HuH-7.5 (cell line): ENCODE results near the gene LNPEP.

Source experiments
- DNase-seq: peaks from one replicate; pipeline ENCODE4 v3.0.0; 2011; ENCODE audit warnings: low spot score

LNPEP gene

DNA sequence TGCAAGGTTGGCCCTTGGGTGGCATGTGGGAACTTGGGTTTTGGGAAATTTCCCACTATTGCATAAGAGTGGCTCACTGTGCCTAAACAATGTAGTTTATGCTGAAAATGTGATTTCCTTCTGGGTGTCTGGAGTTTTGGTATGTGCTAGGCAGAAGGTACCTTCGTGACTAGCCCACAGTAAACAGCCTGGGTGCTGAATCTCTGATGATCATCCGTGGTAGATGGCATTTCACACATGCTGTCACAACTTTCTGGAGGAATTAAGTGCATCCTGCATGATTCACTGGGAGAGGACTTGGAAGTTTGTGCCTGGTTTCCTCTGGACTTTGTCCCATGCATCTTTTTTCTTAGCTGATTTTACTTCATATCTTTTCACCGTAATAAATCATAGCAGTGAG, 64.5 kb downstream of the LNPEP start:
- no peak for DNase-seq

DNA sequence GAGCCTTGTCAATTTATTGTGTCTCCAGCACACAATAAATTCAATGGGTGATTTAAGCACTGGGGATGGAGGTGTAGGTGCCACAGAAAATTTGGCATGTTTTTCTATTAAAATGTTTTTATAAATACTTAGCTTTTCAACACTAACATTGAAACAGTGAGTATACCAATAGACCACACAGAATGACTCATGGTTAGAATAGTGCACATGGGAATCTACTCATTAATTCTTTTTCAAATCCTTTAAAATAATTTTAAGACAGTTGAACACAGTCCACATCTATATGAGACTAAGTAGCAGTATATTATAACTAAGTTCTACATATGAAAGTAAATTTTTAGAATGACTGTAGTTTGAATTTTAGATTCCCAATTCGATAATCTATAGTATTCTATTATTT, 67.1 kb downstream of the LNPEP start:
- no peak for DNase-seq

DNA sequence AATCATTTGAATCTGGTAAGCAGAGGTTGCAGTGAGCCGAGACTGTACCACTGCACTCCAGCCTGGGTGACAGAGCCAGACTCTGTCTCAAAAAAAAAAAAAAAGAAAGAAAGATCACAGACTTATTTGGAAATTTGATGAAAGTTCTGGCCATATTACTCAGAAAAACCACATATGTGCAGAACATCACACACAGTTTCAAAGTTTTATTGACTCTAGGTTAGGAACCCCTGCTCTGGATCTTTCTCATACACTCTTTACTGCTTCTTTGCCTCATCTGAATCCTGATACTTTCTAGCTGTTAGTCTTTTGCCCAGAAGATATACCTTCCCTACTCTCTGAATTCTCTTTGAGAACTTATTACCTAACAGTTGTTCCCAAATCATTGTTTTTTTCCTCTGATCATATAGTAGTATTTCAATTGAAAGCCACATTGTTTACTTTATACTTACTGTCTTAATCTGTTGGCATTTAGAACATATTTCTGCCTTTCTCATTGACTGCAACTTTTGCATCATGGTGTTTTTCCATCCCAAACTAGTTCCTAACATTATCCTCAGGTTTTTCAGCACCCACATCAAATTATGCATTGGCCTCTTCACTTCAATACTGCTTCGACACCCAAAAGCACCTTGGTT, 68.7 kb downstream of the LNPEP start:
- DNase-seq = no peak

DNA sequence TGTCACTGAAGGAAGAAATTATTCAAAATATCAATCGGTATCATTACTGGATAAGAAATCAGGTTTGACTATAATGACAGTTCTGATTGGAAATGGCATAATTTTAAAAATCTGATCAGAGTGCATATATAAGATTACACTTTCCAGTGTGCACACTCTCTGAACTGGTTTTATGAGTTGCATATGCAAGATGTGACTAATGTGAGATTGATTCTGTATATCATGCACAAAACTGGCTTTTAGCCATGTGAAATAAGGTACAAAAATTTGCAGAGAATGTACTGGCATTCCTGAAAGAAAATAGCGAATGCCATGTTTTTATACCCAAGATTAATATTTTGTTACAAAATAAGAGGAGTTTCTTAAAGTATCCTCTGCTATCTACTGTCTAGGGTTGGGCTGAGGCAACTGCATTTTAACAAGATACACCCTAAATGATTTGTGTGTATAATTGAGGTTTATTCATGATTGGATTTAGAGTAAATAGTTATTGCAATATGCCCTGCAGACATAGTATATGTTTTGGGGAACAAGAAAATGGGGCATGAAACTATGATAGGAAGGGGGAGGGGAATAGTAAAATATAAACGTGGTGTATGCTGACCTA, 70.7 kb downstream of the LNPEP start:
- DNase-seq = no peak

DNA sequence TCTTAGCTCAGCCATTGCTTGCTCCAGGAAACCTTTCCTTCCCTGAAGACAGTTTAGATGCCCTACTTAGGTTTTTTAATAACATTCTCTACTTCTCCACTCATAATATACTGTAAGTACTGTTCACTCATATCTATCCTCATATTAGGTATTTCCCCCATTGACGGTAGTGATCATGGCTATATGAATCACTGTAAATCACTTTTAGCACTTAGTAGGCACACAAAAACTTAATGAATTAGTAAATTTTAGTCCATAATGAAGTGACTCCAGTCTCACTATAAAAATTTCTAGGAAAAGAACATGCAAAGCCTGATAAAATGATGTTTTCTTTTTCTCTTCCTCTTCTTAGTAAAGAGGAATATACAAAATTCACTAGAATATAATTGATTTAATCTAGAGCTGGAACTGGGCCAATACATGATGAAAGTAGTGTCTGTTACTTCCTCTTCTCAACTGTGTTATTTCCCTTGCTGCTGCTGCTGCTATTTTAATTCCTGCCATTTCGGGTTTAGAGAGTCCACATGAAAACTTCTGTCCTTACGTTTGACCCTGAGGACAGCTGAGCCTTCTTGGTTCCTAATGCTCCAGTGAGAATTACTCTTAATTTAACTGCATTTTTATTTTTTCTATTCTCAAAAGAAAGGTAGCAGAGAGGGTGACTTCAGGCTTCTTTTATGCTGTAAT, 73.5 kb downstream of the LNPEP start:
- DNase-seq = no peak

DNA sequence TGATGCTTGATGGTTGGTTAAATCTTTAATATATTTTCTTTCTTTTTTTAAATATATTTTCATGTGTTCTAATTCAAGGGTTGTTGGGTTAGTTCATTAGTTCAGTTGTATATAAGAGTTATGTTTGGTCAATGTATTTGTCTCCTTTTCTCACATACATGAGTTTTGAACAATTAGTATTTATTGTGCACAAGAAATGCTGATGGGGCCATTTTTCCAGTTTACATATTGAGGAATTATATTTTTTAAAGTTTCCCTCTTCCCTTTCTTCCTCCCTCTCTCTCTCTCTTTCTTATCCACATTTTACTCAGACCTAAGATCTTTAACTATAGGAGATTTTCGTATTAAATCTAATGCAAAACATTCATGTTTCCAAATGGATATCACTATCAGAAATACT, 74.0 kb downstream of the LNPEP start:
- DNase-seq = no peak

DNA sequence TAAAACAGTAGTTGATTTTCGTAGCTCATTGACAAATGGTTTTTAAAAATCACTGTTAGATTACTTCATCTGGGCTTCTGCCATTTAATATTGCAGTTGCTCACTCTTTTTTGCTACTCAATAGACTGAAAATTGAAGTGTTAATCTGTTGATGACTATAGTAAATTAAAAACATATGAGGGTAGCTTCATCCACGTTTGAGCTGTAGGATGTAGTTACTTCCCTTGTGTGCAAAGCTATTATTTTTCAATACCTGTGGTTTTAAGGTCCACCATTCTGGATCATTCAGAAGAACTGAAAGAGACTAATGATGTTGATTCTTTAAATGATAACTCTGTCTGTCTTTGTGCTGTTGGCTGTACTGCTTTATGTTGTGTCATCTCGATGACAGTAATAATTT, 74.7 kb downstream of the LNPEP start:
- DNase-seq = no peak

DNA sequence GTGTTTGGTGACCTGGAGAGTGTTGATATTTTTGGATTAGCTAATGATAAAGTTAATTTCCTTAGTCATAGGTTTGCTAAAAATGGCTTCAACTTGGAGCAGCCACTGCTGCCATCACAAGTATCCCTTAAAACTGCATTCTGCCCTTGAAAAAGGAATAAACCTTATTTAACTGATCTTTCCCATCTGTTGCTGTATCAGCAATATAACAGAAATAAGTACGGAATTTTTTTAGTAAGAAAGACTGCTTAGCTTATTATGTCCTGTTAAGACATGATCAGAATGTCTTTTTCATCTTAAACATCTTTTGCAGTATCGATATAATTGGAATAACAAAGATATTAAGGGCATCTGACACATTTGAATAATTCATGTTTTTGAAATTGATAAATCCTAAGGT, 75.7 kb downstream of the LNPEP start:
- DNase-seq = no peak

DNA sequence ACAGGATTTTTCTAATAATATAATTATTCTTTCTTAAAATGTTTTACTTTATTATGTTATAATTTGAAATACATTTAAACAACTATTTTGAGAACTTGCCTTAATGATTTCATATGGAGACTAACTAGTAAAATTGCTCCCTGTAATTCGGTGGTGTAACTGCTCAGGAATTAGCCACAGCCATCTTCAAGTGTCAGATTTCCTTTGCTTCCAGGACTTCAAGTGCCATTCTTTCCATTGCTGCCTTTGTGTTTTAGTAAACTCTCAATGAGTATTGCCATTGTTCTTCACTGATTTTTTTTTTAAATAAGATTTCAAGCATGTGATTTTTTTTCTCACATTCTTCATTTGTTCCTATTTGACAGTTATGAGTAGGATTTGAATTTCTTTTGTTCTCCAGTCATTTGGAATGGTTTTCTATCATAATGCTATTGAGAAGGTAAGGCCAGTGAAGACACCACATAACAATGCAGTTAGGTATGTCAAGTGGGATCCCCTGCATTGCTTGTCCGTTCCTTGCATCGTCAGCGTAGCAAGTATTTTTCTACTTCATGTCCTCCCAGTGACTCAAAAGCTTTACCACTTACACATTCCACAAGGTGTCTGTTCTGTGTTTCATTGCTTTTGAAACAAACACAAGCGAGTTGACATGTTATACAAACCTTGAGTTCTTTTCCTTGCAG, 83.7 kb downstream of the LNPEP start:
- DNase-seq = no peak

DNA sequence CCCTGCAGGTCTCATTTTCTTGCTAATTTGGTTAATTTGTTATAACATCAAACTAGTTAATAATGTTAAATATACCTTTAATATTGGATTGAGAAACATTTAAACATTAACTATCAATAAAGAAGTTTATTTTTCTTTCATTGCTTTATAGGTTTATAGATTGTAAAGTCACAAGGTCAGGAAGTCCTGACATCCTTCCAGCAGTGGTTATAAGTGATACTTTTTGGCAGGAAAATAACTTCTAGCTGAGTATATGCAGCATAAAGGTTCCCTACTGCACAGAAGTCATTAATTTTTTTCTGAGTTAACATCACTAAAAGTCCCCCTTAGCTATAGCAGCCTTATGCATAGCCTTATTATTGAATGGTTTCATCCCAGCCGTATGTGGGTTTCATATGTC, 85.5 kb downstream of the LNPEP start:
- DNase-seq = no peak

DNA sequence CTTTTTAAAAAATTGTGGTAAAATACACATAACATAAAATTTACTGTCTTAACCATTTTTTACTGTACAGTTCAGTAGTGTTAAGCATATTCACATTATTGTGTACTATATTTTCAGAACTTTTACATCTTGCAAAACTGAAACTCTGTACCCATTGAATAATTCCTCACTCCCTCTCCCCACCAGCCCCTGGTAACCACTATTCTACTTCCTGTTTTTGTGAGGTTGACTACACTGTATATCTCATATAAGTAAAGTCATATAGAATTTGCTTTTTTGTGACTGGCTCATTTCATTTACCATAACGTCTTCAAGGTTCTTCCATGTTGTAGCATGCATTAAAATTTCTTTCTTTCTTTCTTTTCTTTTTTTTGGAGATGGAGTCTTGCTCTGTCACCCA, 87.0 kb downstream of the LNPEP start:
- DNase-seq = no peak

DNA sequence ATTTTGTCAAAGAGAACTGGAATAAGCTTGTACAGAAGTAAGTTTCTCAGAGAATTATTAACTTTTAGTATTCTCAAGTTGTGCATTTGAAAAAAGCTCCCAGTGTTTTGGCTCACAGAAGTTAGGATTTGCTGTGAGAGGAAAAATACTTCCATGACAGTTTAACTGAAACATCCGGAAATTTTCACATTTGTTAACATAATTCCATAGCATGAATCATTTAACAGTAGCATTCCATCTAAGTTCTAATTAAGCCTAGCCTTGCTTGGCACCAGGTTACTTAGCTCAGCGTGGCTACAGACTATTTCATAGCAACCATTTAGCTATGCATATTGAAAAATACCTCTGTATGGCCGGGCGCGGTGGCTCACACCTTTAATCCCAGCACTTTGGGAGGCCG, 90.8 kb downstream of the LNPEP start:
- no peak for DNase-seq

DNA sequence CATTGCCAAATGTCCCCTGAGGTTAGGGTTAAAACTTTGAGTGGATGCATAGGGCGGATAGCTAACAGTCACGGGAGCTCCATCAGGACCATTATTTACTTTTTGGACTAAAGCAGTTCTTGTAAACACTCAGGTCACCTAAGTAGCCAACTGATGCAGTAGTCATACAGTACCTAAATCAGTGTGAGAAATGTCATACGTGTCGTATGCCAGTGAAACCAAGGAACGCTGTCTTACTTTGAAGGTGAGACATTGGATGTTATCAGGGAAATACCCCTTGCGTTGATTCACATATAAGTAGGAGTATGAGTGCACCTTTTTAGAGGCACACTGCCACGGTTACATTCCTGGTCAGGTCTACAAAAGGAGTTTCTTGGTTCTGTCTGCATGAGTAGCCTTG, 101.9 kb downstream of the LNPEP start:
- no peak for DNase-seq

DNA sequence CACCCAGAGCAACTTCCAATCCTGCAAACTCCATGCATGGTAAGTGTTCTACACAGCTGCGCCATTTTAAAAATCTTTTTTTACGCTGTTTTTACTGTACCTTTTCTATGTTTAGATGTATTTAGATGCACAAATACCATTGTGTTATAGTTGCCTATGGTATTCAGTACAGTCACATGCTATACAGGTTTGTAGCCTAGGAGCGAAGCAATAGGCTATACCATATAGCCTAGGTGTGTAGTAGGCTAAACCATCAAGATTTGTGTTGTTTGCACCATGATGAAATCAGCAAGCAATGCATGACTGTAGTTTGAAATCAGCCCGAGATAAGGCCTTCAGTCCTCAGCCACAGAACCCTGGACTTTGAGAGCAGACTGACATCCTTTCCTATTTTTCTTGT, 105.4 kb downstream of the LNPEP start:
- no peak for DNase-seq

DNA sequence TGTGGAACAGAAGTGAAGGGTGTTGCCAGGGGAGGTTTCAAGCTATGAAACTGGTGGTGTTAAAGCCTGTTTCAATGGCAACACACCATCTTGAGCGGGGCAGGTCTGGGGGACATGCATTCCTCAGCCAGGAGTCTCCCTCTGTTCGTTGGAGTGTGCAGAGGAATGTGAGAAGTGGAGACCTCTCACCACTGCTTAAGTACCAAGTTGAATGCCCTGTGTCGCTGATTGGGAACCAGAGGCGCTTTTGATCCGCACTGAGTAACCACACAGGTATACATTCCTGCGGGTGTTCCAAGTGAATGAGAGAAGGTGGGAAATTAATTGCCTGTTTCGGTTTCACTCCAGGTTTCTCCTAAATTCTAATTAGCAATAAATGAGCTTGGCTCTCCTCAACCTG, 107.1 kb downstream of the LNPEP start:
- no peak for DNase-seq

DNA sequence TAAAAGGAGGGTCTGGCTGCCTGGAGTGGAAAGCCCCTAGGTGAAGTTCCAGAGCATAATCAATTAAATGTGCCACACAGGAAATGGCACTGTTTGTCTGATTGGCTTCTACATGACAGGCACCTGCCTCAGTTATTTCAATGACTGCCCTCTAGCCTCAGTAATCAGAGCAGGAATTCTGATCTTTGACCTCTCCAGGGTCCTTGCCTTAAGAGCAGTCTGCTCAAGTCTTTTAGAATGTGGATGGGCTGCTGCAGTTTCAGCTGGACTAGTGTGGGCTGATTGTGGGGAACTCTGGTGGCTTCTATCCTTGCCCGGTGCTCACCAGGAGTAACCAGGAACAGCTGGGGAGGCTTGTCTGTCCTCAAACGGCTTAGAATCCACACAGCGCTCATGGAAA, 107.6 kb downstream of the LNPEP start:
- DNase-seq = no peak

DNA sequence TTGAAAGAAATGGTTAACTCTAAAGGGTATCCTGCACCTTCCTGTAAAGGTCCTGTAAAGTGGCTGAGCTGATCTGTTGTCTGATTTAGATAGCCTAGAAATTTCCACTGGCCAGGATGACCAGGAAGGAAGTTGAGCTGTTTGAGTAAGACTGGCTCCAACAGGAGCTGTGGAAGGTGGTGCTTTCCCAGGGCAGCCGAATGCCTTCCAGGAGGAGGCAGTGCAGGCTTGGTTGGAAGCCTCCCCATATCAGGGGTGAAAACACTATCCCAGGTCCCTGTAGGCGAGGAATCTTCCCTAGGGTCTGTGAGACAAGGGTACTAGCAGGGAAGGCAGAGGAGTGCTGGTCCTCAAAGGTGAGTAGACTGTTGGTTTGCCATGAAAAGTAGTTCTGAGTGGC, 108.2 kb downstream of the LNPEP start:
- DNase-seq = no peak

DNA sequence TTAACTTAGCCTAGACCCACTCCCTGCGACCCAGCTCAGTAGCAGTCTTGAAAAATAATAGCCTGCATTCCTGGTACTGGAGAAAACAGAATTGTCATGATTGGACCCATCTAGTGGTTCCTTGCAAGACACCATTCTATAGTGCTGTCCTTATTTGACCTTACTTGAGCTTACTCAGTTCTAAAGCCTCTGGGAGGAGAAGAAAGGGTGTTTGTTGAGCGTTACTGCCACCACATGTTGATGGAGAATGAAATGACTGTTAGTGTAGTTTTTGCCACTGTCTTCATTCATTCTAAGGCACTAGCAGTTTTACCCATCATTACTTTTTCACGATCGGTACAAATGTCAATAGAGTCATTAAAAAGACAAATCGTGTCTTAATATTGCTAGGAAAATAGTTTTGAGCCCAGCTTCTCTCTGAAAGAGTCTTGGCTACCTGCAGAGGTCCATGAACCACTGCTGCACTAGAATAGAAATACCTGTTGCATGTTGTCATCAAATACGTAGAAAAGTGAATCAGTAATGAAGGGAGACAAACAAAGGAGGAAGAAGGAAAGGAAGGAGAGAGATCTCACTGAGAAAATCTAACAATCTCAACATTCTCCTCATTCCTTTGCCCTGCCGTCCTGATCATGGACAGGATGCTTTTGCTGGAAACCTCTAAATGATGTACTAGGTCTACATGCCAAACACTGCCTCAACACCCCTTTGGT, 110.5 kb downstream of the LNPEP start:
- DNase-seq = no peak

DNA sequence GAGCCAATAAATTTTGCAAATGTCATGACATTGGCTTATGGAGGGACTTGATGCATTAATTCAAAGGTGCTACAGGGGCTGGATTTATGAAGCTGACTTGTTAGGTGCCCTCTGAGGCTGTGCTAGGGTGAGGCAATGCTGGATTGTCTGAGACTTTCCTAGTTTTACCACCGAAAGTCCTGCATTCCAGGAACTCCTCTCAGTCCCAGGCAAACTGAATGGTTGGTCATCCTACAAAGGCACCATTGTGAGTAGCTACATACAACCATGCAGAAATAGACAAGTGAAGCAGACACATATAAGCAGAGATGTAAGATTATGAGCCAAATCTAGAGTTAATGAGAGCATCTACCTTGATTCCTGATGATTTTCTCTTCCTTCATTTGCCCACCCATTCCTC, 111.2 kb downstream of the LNPEP start:
- no peak for DNase-seq

DNA sequence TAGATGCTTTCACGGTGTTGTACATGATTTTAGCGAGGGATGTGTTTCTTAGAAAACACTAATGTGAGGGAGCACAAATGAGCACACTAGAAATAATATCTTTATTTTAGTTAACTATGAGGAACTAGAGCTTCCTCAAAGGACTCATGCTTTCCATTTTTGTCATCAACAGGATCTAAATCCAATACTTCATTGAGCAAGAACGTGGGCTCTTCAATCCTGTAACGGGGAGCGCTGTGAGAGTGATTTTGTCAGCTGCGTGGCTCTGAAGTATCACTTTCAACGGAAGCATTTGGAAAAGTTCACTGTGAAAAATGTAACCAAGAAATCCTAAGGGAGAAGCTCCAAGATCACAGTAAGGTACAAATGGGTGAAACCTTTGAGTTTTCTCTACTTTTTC, 113.3 kb downstream of the LNPEP start:
- no peak for DNase-seq

DNA sequence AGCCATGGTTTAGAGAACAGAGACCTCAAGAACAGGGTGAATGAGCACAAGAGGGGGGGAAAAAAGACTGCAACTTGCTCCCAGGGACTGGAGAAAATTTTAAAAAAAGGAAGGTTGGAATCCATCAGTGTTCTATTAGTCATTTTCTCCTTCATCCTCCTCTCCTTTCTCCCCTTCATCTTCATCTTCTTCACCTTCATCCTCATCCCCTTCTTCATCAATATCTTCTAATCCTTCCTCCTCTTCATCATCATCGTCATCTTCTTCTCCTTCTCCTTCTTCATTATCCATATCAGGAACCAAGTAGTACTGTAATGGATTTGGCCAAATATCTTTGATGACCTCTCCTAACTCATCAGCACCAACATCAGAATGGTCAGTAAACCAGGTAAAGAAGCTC, 120.4 kb downstream of the LNPEP start:
- no peak for DNase-seq

DNA sequence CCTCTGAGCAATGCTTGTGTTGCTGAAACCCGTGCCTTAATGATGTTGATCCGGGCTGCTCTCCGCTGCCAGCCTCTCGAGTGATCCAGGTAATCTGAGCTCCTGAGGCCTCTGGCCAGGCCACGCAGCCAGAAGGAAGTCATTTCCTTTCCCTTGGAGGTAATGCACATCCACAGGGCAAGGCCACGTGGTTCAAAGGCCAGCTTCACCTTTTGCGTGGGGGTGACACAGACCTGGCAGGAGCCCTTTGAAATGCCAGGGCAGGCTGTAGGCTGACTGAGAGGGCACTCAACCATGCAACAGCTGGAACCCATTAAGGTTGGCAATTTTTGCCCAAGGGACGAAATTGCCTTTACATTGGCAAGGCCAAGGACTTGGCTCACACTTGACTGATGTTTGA, 126.2 kb downstream of the LNPEP start:
- DNase-seq = no peak

DNA sequence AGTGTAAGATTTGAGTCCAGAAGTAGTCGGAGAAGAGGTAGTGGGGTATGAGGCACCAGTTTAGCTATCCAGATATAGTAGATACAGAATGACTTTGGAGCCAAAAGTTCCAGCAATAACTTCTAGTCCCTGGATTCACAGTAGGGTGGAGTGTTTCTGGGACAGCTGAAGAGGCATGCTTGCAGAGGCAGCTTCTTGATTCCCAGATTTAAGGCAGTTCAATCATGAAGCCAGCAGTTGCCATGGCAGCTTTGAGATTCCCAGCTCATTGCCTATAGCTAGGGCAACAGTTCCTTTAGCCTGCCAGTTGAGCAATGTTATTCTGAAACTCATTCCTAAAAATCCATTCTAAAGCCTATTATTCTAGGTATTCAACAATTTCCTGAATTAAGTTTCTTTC, 127.4 kb downstream of the LNPEP start:
- DNase-seq = no peak
